OCI-LY3 (cell line): ENCODE measurements around the gene GCKR.
"Not testable (repeated sequence)": the region's sequence is repeated elsewhere in the genome, so short reads cannot be mapped to it uniquely, and the experiment has no call there.

ENCODE experiments used
- H2AFZ ChIP-seq: fragments of 200-600, 300-600 bp; shearing (Covaris generic); 2 replicates; pipeline ENCODE4 v1.6.0; 2014; ENCODE audit warnings: antibody characterized with exemption, low read depth, low read length
- H3K27ac ChIP-seq: fragments of 200-600, 300-600 bp; sonication (generic); 2 replicates; pipeline ENCODE4 v1.5.1; 2014; ENCODE audit warnings: mild to moderate bottlenecking, low read length, moderate library complexity, mixed read lengths
- H3K27me3 ChIP-seq: fragments of 200-600, 300-600 bp; sonication (generic); 2 replicates; pipeline ENCODE4 v1.6.1; 2014; ENCODE audit warnings: low read depth, low read length, mixed read lengths
- H3K36me3 ChIP-seq: fragments of 200-600, 300-600 bp; sonication (generic); replicated peaks from 2 replicates; pipeline ENCODE3; 2014; ENCODE audit warnings: low read depth, low read length, mixed read lengths
- H3K4me1 ChIP-seq: fragments of 300-600, 200-600 bp; sonication (generic); 2 replicates; pipeline ENCODE4 v1.6.1; 2014; ENCODE audit warnings: low read length, mixed read lengths
- H3K4me2 ChIP-seq: fragments of 200-600, 300-600 bp; sonication (generic); 2 replicates; pipeline ENCODE4 v1.6.1; 2014; ENCODE audit warnings: low read length, mixed read lengths
- H3K4me3 ChIP-seq: fragments of 300-600, 200-600 bp; sonication (generic); 2 replicates; pipeline ENCODE4 v1.5.1; 2014; ENCODE audit warnings: antibody characterized with exemption, mild to moderate bottlenecking, low read length, moderate library complexity
- H3K79me2 ChIP-seq: fragments of 300-600, 200-600 bp; shearing (Covaris generic); 2 replicates; pipeline ENCODE4 v1.6.1; 2014; ENCODE audit warnings: mild to moderate bottlenecking, low read length, mixed read lengths
- H3K9ac ChIP-seq: fragments of 300-600, 200-600 bp; shearing (Covaris generic); 2 replicates; pipeline ENCODE4 v1.6.0; 2014; ENCODE audit warnings: mild to moderate bottlenecking, low read length, moderate library complexity
- H3K9me3 ChIP-seq: fragments of 200-600, 300-600 bp; shearing (Covaris generic); 2 replicates; pipeline ENCODE4 v1.6.1; 2014; ENCODE audit warnings: low read length, mixed read lengths; ENCODE audit not compliant: insufficient read depth
- H4K20me1 ChIP-seq: fragments of 200-600, 300-600 bp; sonication (generic); 2 replicates; pipeline ENCODE4 v1.6.1; 2016; ENCODE audit warnings: low read length, mixed read lengths; ENCODE audit not compliant: insufficient read depth
- CTCF ChIP-seq: fragments of 200-600, 300-600 bp; sonication (generic); IDR thresholded peaks from 2 replicates; pipeline ENCODE4 v1.5.1; 2014; ENCODE audit warnings: antibody characterized with exemption, low read length, low read depth
- EZH2phosphoT487 ChIP-seq: fragments of 200-600 bp; shearing (Covaris generic); IDR thresholded peaks from 2 replicates; pipeline ENCODE4 v1.6.1; 2018; ENCODE audit warnings: antibody characterized with exemption, mixed run types, low read depth

Gene GCKR

GRCh38 chr2:27549303-27549702 lies 52.7 kb downstream of the GCKR start:
- no peaks in the 10 kb centered on the region for H3K9me3 ChIP-seq
- H3K27ac ChIP-seq: no peak overlapping the region
- H3K27me3 ChIP-seq: peaks cover 4% of the 10 kb centered on the region; the same call in 1 of the 2 replicates
- H4K20me1 ChIP-seq: no peaks in the 10 kb centered on the region
- no peaks in the 10 kb centered on the region for H3K36me3 ChIP-seq
- no peaks in the 10 kb centered on the region for H3K4me1 ChIP-seq
- H2AFZ ChIP-seq: no peak overlapping the region
- H3K4me2 ChIP-seq: no peak overlapping the region
- no peak for TF ChIP-seq EZH2phosphoT487
- TF ChIP-seq CTCF: no peak
- H3K79me2 ChIP-seq: no peaks in the 10 kb centered on the region
- H3K9ac ChIP-seq: no peak overlapping the region
- H3K4me3 ChIP-seq: no peak overlapping the region

GRCh38 chr2:27551514-27551913 lies 54.9 kb downstream of the GCKR start:
- TF ChIP-seq EZH2phosphoT487: no peak
- TF ChIP-seq CTCF: no peak
- H3K79me2 ChIP-seq: no peaks in the 10 kb centered on the region
- H3K4me3 ChIP-seq: no peak overlapping the region
- H3K36me3 ChIP-seq: no peaks in the 10 kb centered on the region
- no peaks in the 10 kb centered on the region for H4K20me1 ChIP-seq
- H3K9me3 ChIP-seq: no peaks in the 10 kb centered on the region
- H3K9ac ChIP-seq: no peak overlapping the region
- peaks cover 4% of the 10 kb centered on the region; the same call in 1 of the 2 replicates for H3K27me3 ChIP-seq
- H3K4me1 ChIP-seq: no peaks in the 10 kb centered on the region
- H2AFZ ChIP-seq: no peak overlapping the region
- no peak overlapping the region for H3K27ac ChIP-seq
- H3K4me2 ChIP-seq: no peak overlapping the region

GRCh38 chr2:27552941-27553340 lies 56.3 kb downstream of the GCKR start:
- Histone ChIP-seq H3K27me3 (peaks cover 4% of the 10 kb centered on the region; the same call in 1 of the 2 replicates), H3K4me1 (no peaks in the 10 kb centered on the region), H2AFZ (no peak overlapping the region), H3K36me3 (no peaks in the 10 kb centered on the region), H3K27ac (no peak overlapping the region), H3K4me2 (no peak overlapping the region), H3K9me3 (no peaks in the 10 kb centered on the region), H3K79me2 (no peaks in the 10 kb centered on the region), H4K20me1 (no peaks in the 10 kb centered on the region), H3K9ac (no peak overlapping the region), H3K4me3 (no peak overlapping the region)
- TF ChIP-seq CTCF (no peak), EZH2phosphoT487 (no peak)

GRCh38 chr2:27554451-27554850 lies 57.8 kb downstream of the GCKR start:
- H3K4me3 ChIP-seq, H3K27ac ChIP-seq, H3K79me2 ChIP-seq, H4K20me1 ChIP-seq, H3K4me2 ChIP-seq, H3K36me3 ChIP-seq, H2AFZ ChIP-seq, H3K9me3 ChIP-seq, H3K4me1 ChIP-seq, H3K9ac ChIP-seq, H3K27me3 ChIP-seq: not testable (repeated sequence)

- H3K4me3 ChIP-seq: no peak overlapping the region
- no peaks in the 10 kb centered on the region for H3K27me3 ChIP-seq
- H3K36me3 ChIP-seq: no peaks in the 10 kb centered on the region
- H4K20me1 ChIP-seq: no peaks in the 10 kb centered on the region
- H3K4me2 ChIP-seq: no peak overlapping the region
- no peaks in the 10 kb centered on the region for H3K4me1 ChIP-seq
- TF ChIP-seq EZH2phosphoT487 (no peak), CTCF (no peak)
- no peaks in the 10 kb centered on the region for H3K79me2 ChIP-seq
- no peak overlapping the region for H3K27ac ChIP-seq
- H2AFZ ChIP-seq: no peak overlapping the region
- H3K9me3 ChIP-seq: no peaks in the 10 kb centered on the region
- H3K9ac ChIP-seq: no peak overlapping the region
Observed at GRCh38 chr2:27559228-27559627, 62.6 kb downstream of the GCKR start.
